HG03439 (cell line): ENCODE data around the gene DVL2.

Source experiments
- ATAC-seq: cut with Tn5 transposase; IDR thresholded peaks from one replicate; pipeline ENCODE4 v1.9.1; 2021; ENCODE audit warnings: mild to moderate bottlenecking, moderate library complexity; ENCODE audit not compliant: unreplicated experiment

DVL2 gene

GRCh38 chr17:7219812-7220592 is 14.3 kb downstream of the DVL2 start, which contains the start of the genes ACADVL and DLG4:
ACADVL (plus strand) TSS chr17:7219938; CDS start chr17:7219985, 47 bp downstream.
DLG4 (minus strand) TSS chr17:7219836.
- ATAC-seq = peak; percentile 58

- ATAC-seq = no peak
These were observed 15.0 kb downstream of the DVL2 start for GRCh38 chr17:7219229-7219811.

GRCh38 chr17:7218758-7219157 is 15.6 kb downstream of the DVL2 start:
- no peak for ATAC-seq

DNA sequence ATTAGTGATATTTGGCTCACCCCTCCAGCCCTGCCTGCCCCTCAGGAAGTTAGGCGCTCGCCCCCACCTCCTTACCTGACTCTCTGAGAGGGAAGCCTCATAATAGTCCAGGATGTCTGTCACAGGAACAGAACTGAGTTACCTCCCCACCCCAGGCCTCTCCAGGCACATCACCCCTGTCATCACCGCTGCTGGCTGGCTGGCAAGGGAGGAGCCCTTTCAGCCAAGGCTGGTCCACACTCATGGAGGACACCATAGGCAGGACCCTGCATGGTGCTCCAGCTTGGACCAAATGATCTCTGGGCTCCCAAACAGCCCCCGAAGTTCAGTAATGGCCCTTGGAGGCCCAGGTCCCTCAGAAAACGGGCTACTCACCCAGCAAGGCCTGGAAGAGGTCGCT is 16.2 kb downstream of the DVL2 start:
- no peak for ATAC-seq

- ATAC-seq = no peak
These were observed 17.0 kb downstream of the DVL2 start for GRCh38 chr17:7217113-7217987.

DNA sequence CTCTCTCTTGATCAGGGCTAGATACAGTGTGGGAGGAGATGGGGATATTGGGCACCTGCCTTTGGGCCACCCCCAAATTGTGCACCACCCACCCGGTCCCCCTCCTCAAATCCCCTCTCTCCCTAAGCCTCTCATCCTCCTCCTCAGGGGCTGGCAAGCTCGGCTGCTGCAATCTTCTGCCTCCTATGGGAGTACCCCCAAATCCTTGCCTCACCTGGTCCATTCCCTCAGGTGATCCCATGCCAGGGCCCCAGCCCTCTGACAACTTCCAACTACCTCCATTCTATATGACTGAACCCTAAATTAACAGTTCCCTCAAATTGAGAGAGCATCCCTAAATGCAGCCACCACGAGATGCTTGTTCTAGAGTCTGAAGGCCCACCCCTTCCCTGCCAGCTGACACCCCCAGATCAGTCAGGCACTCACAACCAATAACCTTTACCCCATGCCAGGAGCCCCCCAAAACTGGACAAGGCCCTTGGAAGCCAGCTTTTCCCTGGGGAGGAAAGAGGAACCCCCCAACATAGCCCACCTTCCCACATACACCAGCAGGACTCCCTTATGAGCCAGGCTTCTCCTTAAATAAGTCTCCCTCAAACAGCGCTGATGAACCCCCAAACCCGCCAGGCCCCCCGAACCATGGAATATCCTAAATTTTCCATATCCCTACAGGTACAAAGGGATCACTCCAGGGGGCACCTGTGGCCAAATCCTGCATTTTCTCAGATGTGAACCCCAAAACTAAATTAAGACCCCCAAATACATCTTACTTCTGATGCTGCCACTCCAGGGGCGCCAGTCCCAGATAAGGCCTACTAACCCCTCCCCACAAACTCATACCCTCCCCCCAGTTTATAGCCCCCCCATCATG is 17.8 kb downstream of the DVL2 start:
- ATAC-seq = no peak

GRCh38 chr17:7215652-7216180 is 18.6 kb downstream of the DVL2 start:
- ATAC-seq = no peak

DNA sequence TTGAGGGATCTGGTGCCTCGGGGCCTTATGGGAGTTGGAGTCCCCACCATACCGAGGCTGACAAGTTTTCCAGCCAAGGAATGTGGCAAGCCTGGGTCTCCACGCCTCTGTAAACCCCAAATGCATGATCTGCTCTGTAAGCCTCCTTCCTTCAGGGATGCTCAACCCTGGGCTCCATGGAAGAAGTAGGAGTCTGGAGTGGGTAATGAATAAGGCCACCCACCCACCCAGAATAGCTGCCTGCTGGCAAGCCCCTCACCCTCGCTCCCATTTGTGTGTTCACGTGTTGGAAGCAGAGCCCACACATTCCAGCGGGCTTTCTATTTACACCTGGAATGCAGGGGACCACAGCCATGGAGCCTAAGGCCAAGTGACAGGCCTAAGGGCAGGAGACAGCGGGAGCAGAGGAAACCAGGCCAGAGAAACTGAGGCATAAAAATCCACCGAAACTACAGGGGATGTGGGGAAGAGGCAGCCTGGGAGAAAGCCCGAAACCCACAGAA is 19.1 kb downstream of the DVL2 start:
- no peak for ATAC-seq

DNA sequence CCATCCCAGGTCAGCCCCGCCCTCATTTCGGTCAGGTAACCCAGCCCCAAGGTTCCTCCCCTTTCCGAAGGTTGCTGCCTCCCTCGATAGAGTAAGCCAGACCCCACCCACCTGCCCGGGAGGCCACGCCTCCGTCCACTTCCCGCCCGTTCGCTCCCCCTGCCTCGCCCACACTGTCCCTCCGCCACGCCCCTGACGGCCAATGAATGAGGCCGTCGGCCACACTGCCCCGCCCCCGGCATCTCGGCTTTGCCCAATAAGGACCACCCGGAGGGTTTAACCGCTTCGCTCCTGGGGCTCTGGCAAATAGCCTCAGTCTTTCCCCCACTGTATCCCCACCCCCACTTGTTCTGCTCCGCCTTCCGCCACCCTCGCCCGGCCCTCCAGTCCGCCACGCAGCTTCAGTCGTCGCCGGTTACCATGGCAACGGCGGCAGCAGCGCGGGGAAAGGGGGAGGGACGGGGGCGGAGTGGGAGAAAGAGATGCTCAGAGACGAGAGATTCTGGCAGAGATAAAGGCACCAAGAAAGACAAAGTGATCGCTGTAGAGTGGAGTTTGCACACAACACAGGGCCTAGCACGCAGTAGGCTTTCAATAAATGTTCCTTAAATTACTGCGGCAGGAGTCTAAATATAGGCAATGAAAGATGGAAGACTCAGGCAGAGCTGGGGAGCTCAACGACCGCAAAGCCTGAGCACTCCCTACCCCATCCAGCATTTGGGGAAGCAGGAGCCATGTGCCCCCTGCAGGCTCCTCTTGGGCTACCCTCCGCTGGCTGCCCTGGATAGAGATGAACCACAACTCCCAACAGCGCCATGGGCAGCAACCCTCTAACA is 19.8 kb downstream of the DVL2 start:
- ATAC-seq = peak; percentile 78

DNA sequence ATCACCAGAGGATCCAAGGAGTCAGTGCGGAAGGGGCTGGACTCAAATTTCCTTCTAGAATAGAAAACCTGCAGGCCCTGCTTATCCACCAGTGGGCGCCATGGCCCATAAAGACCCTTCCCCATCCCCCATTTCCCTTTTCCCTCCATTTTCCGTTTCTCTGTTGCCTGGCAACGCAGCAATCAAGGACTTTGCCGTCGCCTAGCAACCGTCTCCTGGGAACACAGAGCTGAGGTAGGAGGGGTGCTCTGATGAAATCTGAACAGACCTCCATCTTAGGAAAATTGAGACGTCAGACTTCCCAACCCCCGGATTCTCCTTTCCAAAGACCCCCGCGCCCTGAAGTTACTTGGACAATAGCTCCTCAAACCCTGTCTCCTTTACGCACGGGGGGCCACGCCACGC is 20.4 kb downstream of the DVL2 start:
- ATAC-seq = no peak

DNA sequence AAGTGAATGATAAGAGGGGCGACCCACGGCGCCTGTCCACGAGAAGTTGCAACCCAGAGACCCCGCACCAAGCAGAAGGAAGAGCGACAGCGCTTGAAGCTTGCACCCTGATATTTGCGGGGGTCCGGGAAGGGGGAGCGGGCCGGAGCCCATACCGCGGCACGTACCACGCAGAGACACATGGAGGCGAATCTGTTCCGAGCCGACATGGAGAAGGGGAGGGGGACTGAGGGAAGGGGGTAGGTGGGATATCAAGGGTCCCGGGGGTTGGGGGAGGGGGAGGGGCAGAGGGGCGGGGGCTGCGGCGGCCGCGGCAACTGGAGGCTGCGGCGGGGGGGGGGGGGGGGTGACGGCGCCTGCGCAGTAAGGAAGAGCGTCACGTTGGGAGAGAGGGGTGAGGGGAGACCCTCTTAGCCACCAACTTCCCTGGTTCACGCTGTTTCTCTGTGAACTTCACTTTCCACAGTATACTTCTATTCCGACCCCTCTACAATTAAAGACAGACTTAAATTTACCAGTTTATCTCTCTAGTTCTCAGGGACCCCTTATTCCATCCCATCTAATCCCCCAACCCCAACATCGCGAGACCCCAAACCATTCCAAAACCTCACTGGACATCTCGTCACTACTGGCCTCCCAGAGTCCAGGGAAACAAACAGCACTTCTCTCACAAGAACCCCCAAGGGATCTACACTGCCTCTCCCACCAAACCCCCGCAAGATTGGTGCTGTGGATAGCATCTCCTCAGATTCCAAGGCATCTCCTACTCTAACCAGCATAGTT is 22.6 kb downstream of the DVL2 start:
- ATAC-seq = no peak

DNA sequence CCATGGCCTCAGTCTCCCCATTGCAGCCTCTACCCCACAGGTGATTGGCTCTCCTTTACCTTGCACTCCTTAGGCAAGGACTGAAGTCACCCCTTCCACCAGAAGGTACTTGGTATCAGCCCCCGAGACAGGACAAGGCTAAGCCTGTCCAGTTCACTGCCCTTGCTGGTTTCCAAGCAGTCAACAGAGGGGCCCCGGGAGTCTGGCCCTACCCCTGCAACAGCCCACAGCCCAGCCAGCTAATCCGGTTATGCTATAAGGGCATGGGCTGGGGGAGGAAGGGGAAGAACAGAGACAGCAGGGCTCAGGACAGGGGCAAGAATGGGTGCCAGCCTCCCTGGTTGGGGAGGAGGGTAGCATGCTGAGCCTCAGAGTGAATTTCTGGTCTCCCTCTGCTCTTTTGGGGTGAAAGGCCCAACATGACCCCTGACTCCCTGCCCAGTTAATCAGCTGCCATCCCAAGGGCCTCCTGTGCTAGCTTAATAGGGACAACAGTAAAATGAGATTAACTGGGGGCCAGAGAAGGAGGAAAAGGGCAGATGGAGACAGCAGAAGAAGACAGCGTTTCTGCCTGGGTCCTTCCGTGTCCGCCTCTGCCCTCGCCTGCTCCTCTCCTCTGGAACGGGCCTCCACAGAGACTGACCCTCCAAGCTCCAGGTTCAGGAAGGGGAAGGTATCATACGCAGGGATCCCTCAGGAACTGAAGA is 25.4 kb downstream of the DVL2 start:
- ATAC-seq = no peak

GRCh38 chr17:7208027-7208571 is 26.2 kb downstream of the DVL2 start:
- no peak for ATAC-seq

GRCh38 chr17:7207120-7208001 is 27.0 kb downstream of the DVL2 start:
- ATAC-seq = no peak

GRCh38 chr17:7205561-7205960 is 28.8 kb downstream of the DVL2 start:
- no peak for ATAC-seq

GRCh38 chr17:7204828-7205461 is 29.4 kb downstream of the DVL2 start:
- ATAC-seq = peak; percentile 78
